HepG2 (cell line): Measurements from ENCODE around the gene NLRP12. TPM values are rescaled to one million over a fixed set of nuclear protein-coding genes. Genes with fewer than 3 reads are reported as not detected.
A peak's percentile ranks its signal among the peaks of the same experiment; 100 is the strongest.

Source experiments
- ATAC-seq: fragments of 200-7000 bp; cut with Tn5 transposase; 3 replicates; pipeline ENCODE4 v1.9.1; 2020; ENCODE audit warnings: mild to moderate bottlenecking, moderate library complexity
- BruUV-seq: library from RNA; stranded (reverse); fragments of 400-500 nt; replicated peaks from 2 replicates; lab custom pipeline; 2021; lab: Mats Ljungman, UMichigan
- CTCF ChIA-PET: fragments of 300-600 bp; formaldehyde crosslinking; extraction: SDS; loops from one replicate; lab custom pipeline; 2021; ENCODE audit warnings: low total read pairs, inconsistent platforms, low intra/inter-chr PET ratio; lab: Yijun Ruan, JAX
- POLR2A ChIA-PET: fragments of 350-600 bp; sonication (Branson Sonifier 250); formaldehyde crosslinking; loops from one replicate; lab custom pipeline; 2020; ENCODE audit warnings: antibody characterized with exemption, inconsistent platforms; lab: Yijun Ruan, JAX
- DNase-seq: peaks from one replicate; pipeline ENCODE4 v3.0.0-alpha.2; 2015; ENCODE audit warnings: low spot score
- FAIRE-seq: peaks from 3 replicates; lab custom pipeline; 2011; peaks lifted over from hg19 to GRCh38; lab: Jason Lieb, UNC
- H2AFZ ChIP-seq: one replicate; pipeline ENCODE4 v1.6.1; 2011; ENCODE audit warnings: low read length, inconsistent platforms
- H3K27ac ChIP-seq: fragments of 300-600 bp; 3 replicates; pipeline ENCODE4 v1.8.0; 2011; ENCODE audit warnings: mixed run types, mild to moderate bottlenecking, mixed read lengths, low read length, inconsistent platforms; ENCODE audit not compliant: insufficient read depth; ENCODE audit errors: extremely low read length
- H3K27me3 ChIP-seq, 2 experiments: fragments of 200-600 bp in 1 of 2; 2 replicates in 1 of 2; 3 replicates in 1 of 2; pipeline versions ENCODE4 v1.6.0 to v1.8.0; 2011; ENCODE audit warnings: low read length in 2 of 2, mild to moderate bottlenecking in 2 of 2, moderate library complexity in 2 of 2, inconsistent platforms in 1 of 2; ENCODE audit not compliant: insufficient read depth in 2 of 2, control insufficient read depth in 1 of 2
- H3K36me3 ChIP-seq, 2 experiments: fragments of 200-600 bp in 1 of 2; replicated peaks in 1 of 2; 2 replicates in 1 of 2; 3 replicates in 1 of 2; pipeline versions ENCODE4 v1.5.1 to v1.8.0; 2011; ENCODE audit warnings: low read length in 2 of 2, inconsistent platforms in 1 of 2; ENCODE audit not compliant: insufficient read depth in 2 of 2, control insufficient read depth in 1 of 2
- H3K4me1 ChIP-seq: 2 replicates; pipeline ENCODE4 v1.5.1; 2012; ENCODE audit warnings: low read length, inconsistent platforms; ENCODE audit not compliant: insufficient read depth
- H3K4me2 ChIP-seq: 2 replicates; pipeline ENCODE4 v1.6.0; 2011; ENCODE audit warnings: low read depth, low read length, inconsistent platforms
- H3K4me3 ChIP-seq, 3 experiments: fragments of 200-600 bp in 1 of 3; sonication (generic), shearing (Covaris generic) in 1 of 3; replicated peaks in 1 of 3; 2 replicates each; pipeline ENCODE4 v1.5.1; 2011 to 2016; ENCODE audit warnings: low read length in 3 of 3, inconsistent platforms in 2 of 3, low read depth in 2 of 3, mild to moderate bottlenecking in 2 of 3, control low read depth in 1 of 3, mixed read lengths in 1 of 3; ENCODE audit not compliant: insufficient read depth in 1 of 3
- H3K79me2 ChIP-seq: one replicate; pipeline ENCODE4 v1.6.1; 2011; ENCODE audit warnings: low read length, inconsistent platforms; ENCODE audit not compliant: insufficient read depth
- H3K9ac ChIP-seq: 2 replicates; pipeline ENCODE4 v1.6.0; 2011; ENCODE audit warnings: mild to moderate bottlenecking, low read depth, low read length, inconsistent platforms; ENCODE audit not compliant: insufficient read depth
- H3K9me3 ChIP-seq: 2 replicates; pipeline ENCODE4 v1.5.1; 2012; ENCODE audit warnings: mild to moderate bottlenecking, low read length
- H4K20me1 ChIP-seq: 2 replicates; pipeline ENCODE4 v1.6.0; 2011; ENCODE audit warnings: inconsistent platforms, mild to moderate bottlenecking, low read length, moderate library complexity; ENCODE audit not compliant: insufficient read depth
- ADNP ChIP-seq: sonication (generic); formaldehyde crosslinking; IDR thresholded peaks from 2 replicates; pipeline ENCODE4 v1.4.0; 2020; ENCODE audit warnings: missing genetic modification reagents
- CREB1 ChIP-seq, 2 experiments: fragments of 450-650 bp in 1 of 2; IDR thresholded peaks; 2 replicates each; pipeline ENCODE4 v1.6.1; 2016 to 2017; ENCODE audit warnings: control low read depth in 1 of 2, mild to moderate bottlenecking in 1 of 2, missing compliant biosample characterization in 1 of 2, missing genetic modification characterization in 1 of 2
- FOXA1 ChIP-seq, 2 experiments: fragments of 450-650 bp in 1 of 2; sonication (generic) in 1 of 2; formaldehyde crosslinking in 1 of 2; IDR thresholded peaks; 2 replicates each; pipeline versions ENCODE4 v1.4.0 to v1.6.1; 2016 to 2020; ENCODE audit warnings: missing genetic modification reagents in 1 of 2
- FOXC1 ChIP-seq: sonication (generic); formaldehyde crosslinking; IDR thresholded peaks from 2 replicates; pipeline ENCODE4 v1.8.0; 2022; ENCODE audit warnings: mild to moderate bottlenecking, missing genetic modification reagents, borderline replicate concordance
- HMG20A ChIP-seq: IDR thresholded peaks from 2 replicates; pipeline ENCODE4 v1.6.1; 2016; ENCODE audit warnings: borderline replicate concordance
- HMGA1 ChIP-seq: sonication (generic); formaldehyde crosslinking; conservative IDR thresholded peaks from 2 replicates; pipeline ENCODE4 v1.4.0; 2020; ENCODE audit warnings: missing genetic modification reagents
- HOXA5 ChIP-seq: sonication (generic); formaldehyde crosslinking; IDR thresholded peaks from 2 replicates; pipeline ENCODE4 v1.4.0; 2020; ENCODE audit warnings: missing genetic modification reagents
- KAT8 ChIP-seq: IDR thresholded peaks from 2 replicates; pipeline ENCODE4 v1.6.1; 2016; ENCODE audit warnings: missing genetic modification reagents, missing compliant biosample characterization
- NR2F2 ChIP-seq: IDR thresholded peaks from 2 replicates; pipeline ENCODE4 v1.6.1; 2012; ENCODE audit warnings: low read depth, inconsistent platforms, borderline replicate concordance
- SNAPC2 ChIP-seq: sonication (generic); formaldehyde crosslinking; IDR thresholded peaks from 2 replicates; pipeline ENCODE4 v1.8.1; 2022; ENCODE audit warnings: mild to moderate bottlenecking, missing genetic modification reagents
- SOX13 ChIP-seq, 3 experiments: fragments of 450-650 bp in 1 of 3; sonication (generic) in 1 of 3; formaldehyde crosslinking in 1 of 3; IDR thresholded peaks in 2 of 3; conservative IDR thresholded peaks in 1 of 3; 2 replicates each; pipeline versions ENCODE4 v1.5.0 to v1.6.1; 2016 to 2020; ENCODE audit warnings: antibody characterized with exemption in 1 of 3, mild to moderate bottlenecking in 1 of 3, missing compliant biosample characterization in 1 of 3, missing genetic modification reagents in 1 of 3, moderate library complexity in 1 of 3
- STAG1 ChIP-seq: sonication (generic); formaldehyde crosslinking; IDR thresholded peaks from 2 replicates; pipeline ENCODE4 v1.4.0; 2020; ENCODE audit warnings: missing genetic modification reagents
- TBX2 ChIP-seq: sonication (generic); formaldehyde crosslinking; IDR thresholded peaks from 2 replicates; pipeline ENCODE4 v1.5.0; 2020; ENCODE audit warnings: missing genetic modification reagents, mild to moderate bottlenecking, borderline replicate concordance
- TBX3 ChIP-seq: fragments of 450-650 bp; IDR thresholded peaks from 2 replicates; pipeline ENCODE4 v1.6.1; 2017; ENCODE audit warnings: antibody characterized with exemption, mild to moderate bottlenecking, inconsistent platforms, borderline replicate concordance
- TCF7 ChIP-seq: sonication (generic); IDR thresholded peaks from 2 replicates; pipeline ENCODE4 v1.6.1; 2016; ENCODE audit warnings: antibody characterized with exemption, low read depth
- ZBTB42 ChIP-seq: sonication (generic); formaldehyde crosslinking; IDR thresholded peaks from 2 replicates; pipeline ENCODE4 v1.5.0; 2020; ENCODE audit warnings: mild to moderate bottlenecking, missing genetic modification reagents
- ZEB1 ChIP-seq: IDR thresholded peaks from 2 replicates; pipeline ENCODE4 v1.6.1; 2012; ENCODE audit warnings: mild to moderate bottlenecking, low read depth, inconsistent platforms; ENCODE audit not compliant: insufficient replicate concordance
- ZNF331 ChIP-seq: sonication (generic); formaldehyde crosslinking; IDR thresholded peaks from 2 replicates; pipeline ENCODE4 v1.4.0; 2020; ENCODE audit warnings: missing genetic modification reagents
- ZNF432 ChIP-seq: sonication (generic); formaldehyde crosslinking; IDR thresholded peaks from 2 replicates; pipeline ENCODE4 v1.5.0; 2020; ENCODE audit warnings: missing genetic modification reagents, mild to moderate bottlenecking, borderline replicate concordance
- ZNF605 ChIP-seq: sonication (generic); formaldehyde crosslinking; IDR thresholded peaks from 2 replicates; pipeline ENCODE4 v1.8.0; 2022; ENCODE audit warnings: mild to moderate bottlenecking, missing genetic modification reagents
- ZNF644 ChIP-seq: IDR thresholded peaks from 2 replicates; pipeline ENCODE4 v1.6.1; 2016; ENCODE audit warnings: low read depth
- WGBS: methylation state at CpG from one replicate; pipeline ENCODE4 v1.1.6; 2017; ENCODE audit warnings: low lambda C conversion rate; 5-methylcytosine and 5-hydroxymethylcytosine counted together
- in situ Hi-C: cut with HindIII; loops from 2 replicates; pipeline ENCODE4 v1.10.0; 2017; ENCODE audit warnings: low pct_unique_long_range_greater_than_20kb; ENCODE audit not compliant: extremely low pct_ligation_motif_present
- intact Hi-C: fragments of 100-400 bp; cut with micrococcal nuclease; formaldehyde crosslinking; loops from one replicate; pipeline ENCODE4 v1.10.0; 2022; ENCODE audit not compliant: unreplicated experiment
- polyA plus RNA-seq, 8 experiments: library from polyadenylated mRNA; depleted of rRNA in 3 of 8; stranded (reverse) in 7 of 8; unstranded in 1 of 8; fragments of >200 nt; fragmentation: Illumina TruSeq in 4 of 8; extraction: Trizol in 4 of 8; gene quantifications; 2 replicates each; pipeline versions ENCODE4 v1.2.1 to v1.2.3, GENCODE V29; 2011 to 2016; ENCODE audit warnings: low read depth in 4 of 8, missing spikeins in 1 of 8, mixed read lengths in 1 of 8; ENCODE audit not compliant: insufficient read depth in 1 of 8
- total RNA-seq, 5 experiments: library from RNA; depleted of rRNA; stranded (reverse); fragments of >200 nt; fragmentation: Illumina TruSeq; extraction: Trizol; gene quantifications; 2 replicates each; pipeline ENCODE4 v1.2.3, GENCODE V29; 2016; ENCODE audit warnings: low read depth in 1 of 5
- TF ChIP-seq, protein P1 (sequence below): sonication (generic); formaldehyde crosslinking; IDR thresholded peaks from 2 replicates; pipeline ENCODE4 v1.4.0; 2020; ENCODE audit warnings: mild to moderate bottlenecking, missing genetic modification reagents
- TF ChIP-seq, protein P2 (sequence below): sonication (generic); formaldehyde crosslinking; IDR thresholded peaks from 2 replicates; pipeline ENCODE4 v1.4.0; 2020; ENCODE audit warnings: mild to moderate bottlenecking, missing genetic modification reagents

Gene NLRP12
- total and polyA plus RNA-seq, 2 of the 13 experiments (the other 11 are each of a cell fraction or from before 2014, with no cell fraction given): 0.15 to 0.20 TPM

DNA sequence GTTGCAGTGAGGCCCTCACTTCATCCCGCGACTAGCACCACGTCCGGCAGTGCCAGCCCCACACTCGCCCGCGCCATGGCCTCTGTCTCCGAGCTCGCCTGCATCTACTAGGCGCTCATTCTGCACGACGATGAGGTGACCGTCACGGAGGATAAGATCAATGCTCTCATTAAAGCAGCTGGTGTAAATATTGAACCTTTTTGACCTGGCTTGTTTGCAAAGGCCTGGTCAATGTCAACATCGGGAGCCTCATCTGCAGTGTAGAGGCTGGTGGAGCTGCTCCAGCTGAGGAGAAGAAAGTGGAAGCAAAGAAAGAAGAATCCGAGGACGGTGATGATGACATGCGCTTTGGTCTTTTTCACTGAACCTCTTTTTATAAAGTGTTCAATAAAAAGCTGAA lies 48.6 kb downstream of the NLRP12 start:
- FAIRE-seq (peak; percentile 12), DNase-seq (peak; percentile 61), ATAC-seq (peak; percentile 86)
- H3K79me2 ChIP-seq: no peaks in the 10 kb centered on the region
- ChIA-PET CTCF (interaction anchor here (1.1 kb wide), 1 partner anchor 18 kb away, joined by 4 read pairs; no protein-coding TSS in a partner anchor), POLR2A (no interaction called here)
- peak overlapping the region in 2 of 3 experiments; percentile 12 to 16; a peak in 2 of 6 replicates for H3K4me3 ChIP-seq
- intact Hi-C loops: no loop called here
- H3K27ac ChIP-seq: no peak overlapping the region
- H2AFZ ChIP-seq: no peak overlapping the region
- H3K4me1 ChIP-seq: peaks cover 13% of the 10 kb centered on the region
- no peaks in the 10 kb centered on the region for H3K9me3 ChIP-seq
- in situ Hi-C loops: no loop called here
- H3K36me3 ChIP-seq: no peaks in the 10 kb centered on the region
- H3K27me3 ChIP-seq: no peaks in the 10 kb centered on the region
- no TSS peak for BruUV-seq
- peak overlapping the region; percentile 60 for H3K4me2 ChIP-seq
- no peaks in the 10 kb centered on the region for H4K20me1 ChIP-seq
- WGBS: 17% methylated on average over 18 of the region's 18 CpGs
- no peak overlapping the region for H3K9ac ChIP-seq
- TF ChIP-seq ZEB1 (no peak), HMG20A (CRISPR knock-in tag) (peak; percentile 21; the same call in 1 of the 2 replicates), FOXC1 (CRISPR knock-in tag) (no peak), ZBTB42 (CRISPR knock-in tag) (no peak), SOX13 (IDR thresholded peaks at IDR 0.05) (no peak), SOX13 (CRISPR knock-in tag; conservative IDR thresholded peaks at IDR 0.05 in 1 of 2, IDR thresholded peaks at IDR 0.05 in 1 of 2) (peak in 1 of 2 experiments; percentile 25; a peak in 1 of 4 replicates), CREB1 (IDR thresholded peaks at IDR 0.05) (no peak), CREB1 (CRISPR knock-in tag; IDR thresholded peaks at IDR 0.05) (no peak), TBX3 (peak; percentile 29; the same call in 1 of the 2 replicates), STAG1 (no peak), NR2F2 (peak; percentile 80; the same call in 1 of the 2 replicates), HMGA1 (CRISPR knock-in tag) (no peak), KAT8 (CRISPR knock-in tag) (no peak), ZNF331 (CRISPR knock-in tag) (no peak), ZNF644 (CRISPR knock-in tag) (no peak), TBX2 (peak; percentile 46; the same call in 1 of the 2 replicates), ZNF432 (no peak), ADNP (CRISPR knock-in tag) (no peak), HOXA5 (no peak), TCF7 (peak; percentile 57; the same call in 1 of the 2 replicates), FOXA1 (IDR thresholded peaks at IDR 0.05) (peak; percentile 28; the same call in 1 of the 2 replicates), FOXA1 (CRISPR knock-in tag; IDR thresholded peaks at IDR 0.05) (peak; percentile 87), SNAPC2 (no peak), ZNF605 (CRISPR knock-in tag) (no peak)
- TF ChIP-seq, protein P1, sequence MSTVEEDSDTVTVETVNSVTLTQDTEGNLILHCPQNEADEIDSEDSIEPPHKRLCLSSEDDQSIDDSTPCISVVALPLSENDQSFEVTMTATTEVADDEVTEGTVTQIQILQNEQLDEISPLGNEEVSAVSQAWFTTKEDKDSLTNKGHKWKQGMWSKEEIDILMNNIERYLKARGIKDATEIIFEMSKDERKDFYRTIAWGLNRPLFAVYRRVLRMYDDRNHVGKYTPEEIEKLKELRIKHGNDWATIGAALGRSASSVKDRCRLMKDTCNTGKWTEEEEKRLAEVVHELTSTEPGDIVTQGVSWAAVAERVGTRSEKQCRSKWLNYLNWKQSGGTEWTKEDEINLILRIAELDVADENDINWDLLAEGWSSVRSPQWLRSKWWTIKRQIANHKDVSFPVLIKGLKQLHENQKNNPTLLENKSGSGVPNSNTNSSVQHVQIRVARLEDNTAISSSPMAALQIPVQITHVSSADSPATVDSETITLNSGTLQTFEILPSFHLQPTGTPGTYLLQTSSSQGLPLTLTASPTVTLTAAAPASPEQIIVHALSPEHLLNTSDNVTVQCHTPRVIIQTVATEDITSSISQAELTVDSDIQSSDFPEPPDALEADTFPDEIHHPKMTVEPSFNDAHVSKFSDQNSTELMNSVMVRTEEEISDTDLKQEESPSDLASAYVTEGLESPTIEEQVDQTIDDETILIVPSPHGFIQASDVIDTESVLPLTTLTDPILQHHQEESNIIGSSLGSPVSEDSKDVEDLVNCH (CRISPR knock-in tag): no peak
- TF ChIP-seq, protein P2, sequence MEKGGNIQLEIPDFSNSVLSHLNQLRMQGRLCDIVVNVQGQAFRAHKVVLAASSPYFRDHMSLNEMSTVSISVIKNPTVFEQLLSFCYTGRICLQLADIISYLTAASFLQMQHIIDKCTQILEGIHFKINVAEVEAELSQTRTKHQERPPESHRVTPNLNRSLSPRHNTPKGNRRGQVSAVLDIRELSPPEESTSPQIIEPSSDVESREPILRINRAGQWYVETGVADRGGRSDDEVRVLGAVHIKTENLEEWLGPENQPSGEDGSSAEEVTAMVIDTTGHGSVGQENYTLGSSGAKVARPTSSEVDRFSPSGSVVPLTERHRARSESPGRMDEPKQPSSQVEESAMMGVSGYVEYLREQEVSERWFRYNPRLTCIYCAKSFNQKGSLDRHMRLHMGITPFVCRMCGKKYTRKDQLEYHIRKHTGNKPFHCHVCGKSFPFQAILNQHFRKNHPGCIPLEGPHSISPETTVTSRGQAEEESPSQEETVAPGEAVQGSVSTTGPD: no peak
